Cardiac fibroblast (primary cell): ENCODE measurements around the gene PTPRG.
A peak's percentile ranks its signal among the peaks of the same experiment; 100 is the strongest.

Experiments
- DNase-seq, 2 donors: peaks; one replicate each; pipeline versions ENCODE4 v3.0.0 to v3.0.0-alpha.2; 2010; ENCODE audit warnings: low read depth in 2 of 2
- H3K4me3 ChIP-seq, 2 donors: replicated peaks in 1 of 2; 1 replicate in 1 of 2; 2 replicates in 1 of 2; pipeline ENCODE4 v1.5.1; 2011; ENCODE audit warnings: low read depth in 2 of 2, low read length in 2 of 2, mild to moderate bottlenecking in 2 of 2, moderate library complexity in 1 of 2
- CTCF ChIP-seq: IDR thresholded peaks from one replicate; pipeline ENCODE4 v1.5.1; 2011; ENCODE audit warnings: low read depth, mild to moderate bottlenecking, low read length, inconsistent platforms

Gene PTPRG

GRCh38 chr3:61606196-61606595 lies 44.8 kb downstream of the PTPRG start:
- no peak overlapping the region for H3K4me3 ChIP-seq
- no peak for DNase-seq
- no peak for TF ChIP-seq CTCF

DNA sequence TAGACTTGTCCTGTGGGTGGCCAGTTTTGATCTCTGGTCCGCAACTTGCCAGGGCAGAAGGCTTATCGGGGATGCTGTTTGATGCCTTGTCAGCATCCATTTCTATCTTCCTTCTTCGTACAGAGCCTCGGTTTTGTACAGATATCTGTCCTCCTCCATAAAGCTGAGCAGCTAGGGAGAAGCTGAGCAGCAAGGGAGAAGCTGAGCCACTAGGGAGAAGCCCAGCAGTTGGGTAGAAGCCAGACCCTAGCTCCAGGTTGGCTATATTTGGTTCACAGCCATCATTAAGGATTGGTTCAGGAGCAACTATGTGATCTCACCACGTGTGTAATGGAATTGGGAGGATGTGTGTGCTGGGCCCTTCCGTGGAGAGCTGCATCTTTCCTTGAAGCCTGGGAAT lies 46.7 kb downstream of the PTPRG start:
- no peak overlapping the region for H3K4me3 ChIP-seq
- TF ChIP-seq CTCF = no peak
- DNase-seq = no peak

DNA sequence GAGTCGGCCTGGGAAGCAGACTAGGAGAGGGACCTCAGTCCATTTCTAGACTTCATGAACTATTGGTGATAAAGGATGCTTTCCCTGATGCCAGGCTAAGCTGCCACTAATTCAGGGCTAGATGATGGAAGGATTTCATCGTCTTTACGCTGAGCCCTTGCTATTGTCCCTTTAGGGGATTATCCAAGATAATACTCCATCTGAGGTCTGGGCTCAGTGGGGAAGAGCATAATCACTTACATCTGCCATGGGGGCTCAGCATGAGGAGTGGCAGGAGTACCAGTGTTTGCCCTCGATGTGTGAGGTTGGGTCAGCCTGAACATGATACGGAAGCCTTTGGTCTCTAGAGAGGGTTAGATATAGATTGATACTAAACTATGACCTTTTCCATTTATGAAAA lies 47.3 kb downstream of the PTPRG start:
- TF ChIP-seq CTCF = no peak
- no peak overlapping the region for H3K4me3 ChIP-seq
- no peak for DNase-seq

DNA sequence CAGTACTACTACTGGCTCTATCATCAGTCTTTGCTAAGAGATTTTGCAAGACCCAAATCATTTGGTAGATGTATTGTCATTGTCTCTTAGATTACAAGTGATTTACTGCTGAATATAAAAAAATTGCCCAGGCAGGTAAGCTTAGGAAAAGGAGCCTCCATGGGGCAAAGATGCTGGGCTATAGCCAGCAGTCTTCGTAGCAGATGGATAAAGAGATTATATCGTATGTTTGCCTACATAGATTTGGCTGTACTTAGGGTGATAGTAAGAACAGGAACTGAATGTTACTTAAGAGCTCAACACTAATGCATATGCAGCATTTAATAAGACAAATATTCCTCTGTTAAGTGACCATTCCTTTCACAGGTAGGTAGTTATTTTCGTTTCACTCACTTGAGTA lies 48.9 kb downstream of the PTPRG start:
- no peak for TF ChIP-seq CTCF
- DNase-seq = no peak
- no peak overlapping the region for H3K4me3 ChIP-seq

- no peak for TF ChIP-seq CTCF
- DNase-seq = peak; percentile 31 to 55
- no peak overlapping the region for H3K4me3 ChIP-seq
Observed at GRCh38 chr3:61612211-61613194, 51.1 kb downstream of the PTPRG start.

DNA sequence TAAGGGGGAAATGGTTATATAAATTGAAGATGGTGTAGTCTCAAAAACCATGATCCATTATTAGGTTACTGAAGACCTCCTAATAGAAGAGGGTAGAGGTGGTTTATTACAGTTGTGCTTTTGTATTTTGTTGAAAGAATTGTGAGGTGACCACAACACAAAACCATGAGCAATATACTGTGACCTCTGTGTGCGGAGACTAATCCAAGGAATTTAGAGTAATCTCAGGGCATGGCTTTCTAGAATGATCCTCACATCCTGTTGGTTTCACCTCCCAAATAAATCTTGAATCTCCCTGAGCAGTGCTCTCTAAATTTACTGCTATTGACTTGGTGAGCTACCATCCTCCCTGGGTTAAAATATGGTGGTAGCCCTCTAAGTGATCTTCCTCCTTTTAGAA lies 52.3 kb downstream of the PTPRG start:
- DNase-seq = no peak

More for the DNA sequence above, 52.3 kb downstream of the PTPRG start:
- H3K4me3 ChIP-seq = no peak overlapping the region
- no peak for TF ChIP-seq CTCF
